ENCODE results near the gene FLYWCH1.

FLYWCH1 gene

GRCh38 chr16:2954656-2955381, 43.1 kb downstream of the FLYWCH1 start:
- no peak for DNase-seq

DNA sequence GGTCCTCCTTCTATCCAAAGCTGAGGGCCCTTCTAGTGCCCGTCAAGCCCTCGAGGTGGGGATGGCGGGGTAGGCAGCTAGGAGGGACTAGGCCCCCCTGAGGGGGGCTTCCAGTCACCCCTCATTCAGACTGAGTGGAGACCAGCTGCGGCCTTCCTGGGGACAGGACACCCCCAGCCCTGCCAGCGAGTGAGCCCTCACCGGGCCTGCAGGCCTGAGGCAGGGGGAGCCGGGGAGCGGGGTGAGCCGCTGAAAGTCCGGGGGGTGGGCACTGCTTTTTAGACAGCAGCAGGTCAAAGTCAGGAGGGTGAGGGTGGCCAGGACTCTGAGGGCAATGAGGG, 43.7 kb downstream of the FLYWCH1 start:
- no peak for DNase-seq

DNA sequence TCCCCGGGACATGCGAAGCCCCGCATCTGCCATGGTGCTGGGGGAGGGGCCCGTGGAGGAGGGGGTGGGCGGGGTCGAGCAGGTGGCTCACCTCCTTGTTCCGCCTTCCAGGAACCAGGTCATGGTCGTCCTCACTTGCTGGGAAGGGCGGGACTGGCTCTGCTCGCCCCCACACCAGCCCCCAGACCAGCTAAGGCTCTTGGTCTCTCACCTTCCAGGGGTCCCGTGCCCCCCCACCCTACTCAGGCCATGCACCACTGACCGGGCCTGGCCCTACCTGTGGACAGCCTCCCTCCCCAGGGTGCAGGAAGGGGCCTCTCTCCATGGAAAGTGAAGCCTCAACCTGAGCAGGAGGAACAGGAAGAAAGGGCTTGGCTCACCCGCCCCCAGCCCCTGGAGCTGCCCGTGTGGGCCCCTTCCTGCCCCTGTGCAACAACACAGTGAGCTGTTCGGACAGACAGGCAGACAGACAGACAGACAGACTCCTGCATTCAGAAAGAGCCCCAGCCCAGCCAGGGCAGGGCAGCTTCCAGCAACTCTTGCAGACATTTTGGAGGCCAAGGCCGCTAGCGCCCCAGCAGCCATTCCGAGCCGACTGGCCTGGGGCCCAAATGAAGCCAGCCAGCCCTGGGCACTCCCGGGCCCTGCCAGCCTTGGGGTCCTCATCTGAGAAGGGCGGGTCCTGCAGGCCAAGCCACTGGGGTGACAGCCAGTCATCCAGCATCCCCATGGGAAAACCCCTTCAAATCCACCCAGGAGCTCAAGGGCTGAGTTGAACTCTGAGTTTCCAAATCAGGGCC, 44.2 kb downstream of the FLYWCH1 start:
- DNase-seq, result no peak

DNA sequence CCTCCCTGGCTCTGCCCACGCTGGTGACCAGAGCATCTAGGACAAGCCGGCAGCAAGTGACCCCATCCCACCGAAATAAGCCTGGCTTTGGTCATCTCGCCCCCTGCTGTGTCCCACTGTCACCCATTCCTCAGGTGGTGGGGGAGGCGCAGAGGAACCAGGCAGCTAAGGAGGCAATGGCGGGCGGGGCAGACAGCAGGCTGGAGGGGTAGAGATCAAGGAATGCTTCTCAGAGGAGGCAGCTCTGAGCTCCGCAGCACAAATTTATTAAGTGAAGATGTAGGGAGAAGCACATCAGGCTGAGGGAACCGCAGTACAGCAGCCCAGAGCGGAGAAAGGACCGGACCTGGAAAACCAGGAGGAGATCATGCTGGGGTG, 44.8 kb downstream of the FLYWCH1 start:
- no peak for DNase-seq

DNA sequence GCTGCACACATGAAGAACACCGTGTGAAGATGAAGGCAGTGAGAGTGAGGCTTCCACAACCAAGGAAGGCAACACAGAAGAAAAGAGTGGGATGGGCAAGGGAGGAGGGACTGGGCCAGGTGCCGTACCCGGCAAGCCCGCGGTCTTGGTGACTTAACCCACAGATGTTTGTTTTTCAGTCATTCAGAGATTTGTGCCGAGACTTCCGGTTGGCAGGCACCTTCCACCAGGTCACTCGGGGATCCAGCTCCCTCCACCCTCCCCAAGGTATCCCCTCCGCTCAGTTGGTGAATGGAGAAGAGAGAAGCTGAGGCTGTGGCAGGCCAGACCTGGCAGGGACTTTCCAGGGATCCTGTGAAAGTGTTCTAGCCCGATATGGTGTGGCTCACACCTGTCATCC, 47.5 kb downstream of the FLYWCH1 start:
- no peak for DNase-seq

DNA sequence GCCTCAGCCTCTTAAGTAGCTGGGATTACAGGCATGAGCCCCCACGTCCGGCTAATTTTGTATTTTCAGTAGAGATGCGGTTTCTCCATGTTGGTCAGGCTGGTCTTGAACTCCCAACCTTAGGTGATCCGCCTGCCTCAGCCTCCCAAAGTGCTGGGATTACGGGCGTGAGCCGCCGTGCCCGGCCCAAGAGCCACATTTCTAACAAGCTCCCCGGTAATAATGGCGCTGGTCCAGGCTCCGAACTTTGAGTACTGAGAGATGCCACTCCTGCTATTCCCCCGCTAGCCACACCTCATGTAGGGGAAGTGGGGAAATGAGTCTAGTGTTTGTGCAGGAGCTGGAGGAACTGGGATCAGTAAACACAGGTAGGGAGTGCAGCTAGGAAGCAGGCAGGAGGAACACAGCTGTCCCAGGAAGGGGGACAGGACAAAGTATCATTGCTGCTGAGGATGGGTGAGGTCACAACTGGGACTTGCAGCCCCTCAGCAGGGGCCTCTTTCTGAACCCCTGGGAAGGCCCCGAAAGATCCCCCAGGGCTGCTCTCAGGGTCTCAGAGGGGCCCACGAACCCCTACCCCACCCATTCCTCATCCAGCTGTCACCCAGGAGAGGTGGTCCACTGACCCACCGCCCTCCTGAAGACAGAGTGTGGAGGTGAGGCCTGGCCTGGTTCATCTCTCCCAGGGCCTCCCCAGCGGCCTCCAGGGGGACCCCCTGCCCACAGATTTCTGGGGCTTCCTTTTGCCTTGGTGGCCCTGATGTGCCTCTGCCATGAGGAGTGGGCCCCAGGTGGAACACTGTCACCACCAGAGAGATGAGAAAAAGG, 48.7 kb downstream of the FLYWCH1 start:
- DNase-seq, result no peak

DNA sequence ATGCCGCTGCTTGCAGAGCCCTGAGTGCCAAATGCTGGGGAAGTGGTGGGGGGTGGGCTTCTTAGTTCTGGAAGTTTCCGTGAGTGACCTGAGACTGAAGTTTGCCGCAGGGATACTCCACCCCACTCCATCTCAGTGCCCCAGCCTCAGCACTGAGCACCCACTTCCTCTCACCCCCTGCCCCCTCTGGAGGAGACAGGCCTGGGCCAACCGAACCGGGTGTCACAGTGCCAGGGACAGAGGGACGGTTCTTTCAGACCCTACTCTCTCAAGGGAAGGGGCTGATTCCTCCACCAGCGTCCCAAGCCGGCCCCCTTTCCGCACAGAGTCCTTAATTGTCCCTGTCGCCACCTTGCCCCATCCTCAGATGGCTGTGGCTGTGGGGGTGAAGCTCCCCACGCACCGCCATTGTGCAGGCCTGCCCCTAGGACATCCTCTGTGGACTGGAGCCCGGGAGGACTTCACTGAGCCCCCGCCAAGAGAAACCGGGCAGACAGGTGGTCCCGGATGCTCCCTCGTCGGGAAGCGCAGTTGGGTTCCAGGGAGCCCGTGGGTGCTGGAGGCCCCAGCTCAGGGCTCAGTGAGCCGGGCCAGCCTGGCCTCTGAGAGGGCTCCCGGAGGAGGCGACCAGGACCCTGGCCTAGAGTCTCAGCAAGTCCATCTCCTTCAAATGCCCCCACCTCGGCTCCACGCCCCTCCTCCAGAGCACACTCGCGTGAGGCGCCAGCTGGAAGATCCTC, 50.8 kb downstream of the FLYWCH1 start:
- no peak for DNase-seq

DNA sequence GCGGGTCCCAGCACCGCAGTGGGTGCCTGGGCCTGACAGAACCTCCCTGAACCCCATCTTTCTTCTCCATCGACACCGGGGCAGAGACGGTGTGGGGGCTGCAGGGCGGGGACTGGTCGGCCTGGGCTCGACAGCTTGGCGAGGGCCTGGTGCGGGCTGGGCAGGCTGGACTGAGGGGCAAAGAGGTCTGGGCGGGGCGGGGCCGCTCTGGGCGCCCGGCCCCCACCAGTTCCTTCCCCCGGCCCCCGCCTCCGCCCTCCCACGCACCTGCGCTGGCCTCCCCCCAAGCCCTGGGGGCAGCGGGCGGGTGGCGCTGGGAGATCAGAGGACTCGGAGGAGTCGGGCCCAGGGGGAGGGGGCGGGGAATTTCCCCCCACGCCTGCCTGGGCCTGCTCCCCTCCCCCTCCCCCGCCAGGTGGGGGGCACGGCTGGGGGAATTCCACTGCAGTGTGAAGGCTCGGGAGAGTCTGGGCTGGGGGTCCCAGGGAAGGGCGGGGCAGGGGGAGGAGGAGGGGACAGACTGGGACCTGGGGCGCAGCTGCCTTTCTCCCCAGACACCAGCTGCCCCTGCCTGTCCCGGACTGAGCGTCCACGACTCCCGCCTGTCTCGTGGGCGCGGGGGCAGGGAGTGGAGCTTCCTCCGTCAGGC, 51.5 kb downstream of the FLYWCH1 start:
- no peak for DNase-seq

- peak; percentile 75 to 77 for DNase-seq
Measured at GRCh38 chr16:2963723-2964474, 52.2 kb downstream of the FLYWCH1 start, which contains the start of gene KREMEN2. Gene KREMEN2 (plus strand): TSS chr16:2964275. CDS start chr16:2964521, 246 bp downstream.

DNA sequence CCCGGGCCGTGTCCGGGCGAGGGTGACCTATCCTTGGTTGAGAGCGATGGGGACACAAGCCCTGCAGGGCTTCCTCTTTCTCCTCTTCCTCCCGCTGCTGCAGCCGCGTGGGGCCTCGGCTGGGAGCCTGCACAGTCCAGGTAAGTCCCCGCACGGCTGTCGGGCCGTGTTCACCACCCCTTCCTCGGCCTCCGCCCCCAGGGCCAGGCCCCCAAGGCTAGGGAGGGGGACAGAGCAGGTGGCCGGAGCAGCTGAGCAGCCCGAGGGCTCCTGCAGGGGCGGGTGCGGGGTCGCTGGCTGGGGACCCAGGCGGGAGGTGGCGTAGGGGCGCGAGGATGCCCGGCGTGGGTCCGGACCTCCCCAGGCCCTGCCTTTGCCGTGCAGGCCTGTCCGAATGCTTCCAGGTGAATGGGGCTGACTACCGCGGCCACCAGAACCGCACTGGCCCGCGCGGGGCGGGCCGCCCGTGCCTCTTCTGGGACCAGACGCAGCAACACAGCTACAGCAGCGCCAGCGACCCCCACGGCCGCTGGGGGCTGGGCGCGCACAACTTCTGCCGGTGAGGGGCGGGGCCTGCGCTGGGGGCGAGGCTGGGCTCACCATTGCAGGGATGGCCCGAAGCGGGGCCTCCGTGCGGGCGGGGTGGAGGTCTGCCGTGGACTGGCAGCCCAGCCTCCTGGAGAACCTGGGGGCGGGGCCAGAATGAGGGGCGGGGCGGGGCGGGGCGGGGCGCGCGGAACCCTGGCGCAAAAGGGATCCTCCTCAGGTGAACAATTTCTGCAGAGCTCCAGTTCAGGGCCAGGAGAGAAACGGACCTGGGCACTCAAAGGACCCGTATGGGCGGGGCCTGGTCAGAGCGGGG, 53.0 kb downstream of the FLYWCH1 start:
- peak; percentile 86 to 92 for DNase-seq

DNA sequence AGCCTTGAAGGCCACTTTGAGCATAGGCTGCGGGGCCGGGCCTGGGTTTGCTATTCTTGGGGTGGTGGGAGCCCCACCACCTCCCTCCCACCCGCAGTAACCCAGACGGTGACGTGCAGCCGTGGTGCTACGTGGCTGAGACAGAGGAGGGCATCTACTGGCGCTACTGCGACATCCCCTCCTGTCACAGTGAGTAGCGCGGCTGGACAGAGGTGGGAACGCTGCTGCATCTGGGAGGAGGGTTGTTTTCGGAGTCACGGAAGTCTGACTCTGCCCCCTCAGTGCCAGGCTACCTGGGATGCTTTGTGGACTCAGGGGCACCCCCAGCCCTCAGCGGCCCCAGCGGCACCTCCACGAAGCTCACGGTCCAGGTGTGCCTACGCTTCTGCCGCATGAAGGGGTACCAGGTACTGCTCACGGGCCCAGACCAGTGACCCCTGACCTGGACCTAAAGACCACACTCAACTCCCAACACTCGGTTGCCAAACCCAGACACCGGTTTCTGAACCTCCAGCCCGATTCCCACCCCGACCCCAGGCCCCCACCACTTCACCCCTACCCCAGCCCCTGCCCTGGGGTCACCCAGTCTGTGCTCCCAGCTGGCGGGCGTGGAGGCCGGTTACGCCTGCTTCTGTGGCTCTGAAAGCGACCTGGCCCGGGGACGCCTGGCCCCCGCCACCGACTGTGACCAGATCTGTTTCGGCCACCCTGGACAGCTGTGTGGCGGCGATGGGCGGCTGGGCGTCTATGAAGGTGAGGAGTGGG, 54.5 kb downstream of the FLYWCH1 start:
- DNase-seq, result no peak

- DNase-seq, result no peak
Measured at GRCh38 chr16:2966808-2967191, 55.1 kb downstream of the FLYWCH1 start.

DNA sequence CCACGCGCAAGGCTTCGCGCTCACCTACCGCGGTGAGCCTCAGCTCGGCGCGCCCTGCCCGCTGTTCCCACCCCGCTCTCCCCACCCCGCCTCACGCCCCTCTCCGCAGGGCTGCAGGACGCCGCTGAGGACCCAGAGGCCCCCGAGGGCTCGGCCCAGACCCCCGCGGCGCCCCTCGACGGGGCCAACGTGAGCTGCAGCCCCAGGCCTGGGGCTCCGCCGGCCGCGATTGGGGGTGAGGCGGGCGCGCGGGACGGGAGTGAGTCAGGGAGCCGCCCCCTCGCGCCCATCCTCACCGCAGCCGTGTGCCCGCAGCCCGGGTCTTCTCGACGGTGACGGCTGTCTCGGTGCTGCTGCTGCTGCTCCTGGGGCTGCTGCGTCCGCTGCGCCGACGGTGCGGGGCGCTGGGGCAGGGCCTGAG, 55.5 kb downstream of the FLYWCH1 start:
- no peak for DNase-seq

DNA sequence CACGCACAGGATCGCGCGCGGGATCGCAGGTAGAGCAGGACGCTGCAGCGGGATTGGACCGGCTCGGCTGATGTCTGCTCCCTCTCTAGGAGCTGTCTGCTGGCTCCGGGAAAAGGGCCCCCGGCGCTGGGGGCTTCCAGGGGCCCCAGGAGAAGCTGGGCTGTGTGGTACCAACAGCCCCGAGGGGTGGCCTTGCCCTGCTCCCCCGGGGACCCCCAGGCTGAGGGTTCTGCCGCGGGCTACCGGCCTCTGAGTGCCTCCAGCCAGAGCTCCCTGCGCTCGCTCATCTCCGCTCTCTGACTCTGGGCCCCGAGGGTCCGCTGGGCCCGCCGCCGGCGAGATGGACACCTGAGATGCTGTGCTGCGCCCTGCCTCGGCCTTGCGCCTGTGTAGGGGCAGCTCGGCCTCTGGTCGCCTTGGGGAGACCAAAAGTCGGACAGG, 56.0 kb downstream of the FLYWCH1 start:
- no peak for DNase-seq

DNA sequence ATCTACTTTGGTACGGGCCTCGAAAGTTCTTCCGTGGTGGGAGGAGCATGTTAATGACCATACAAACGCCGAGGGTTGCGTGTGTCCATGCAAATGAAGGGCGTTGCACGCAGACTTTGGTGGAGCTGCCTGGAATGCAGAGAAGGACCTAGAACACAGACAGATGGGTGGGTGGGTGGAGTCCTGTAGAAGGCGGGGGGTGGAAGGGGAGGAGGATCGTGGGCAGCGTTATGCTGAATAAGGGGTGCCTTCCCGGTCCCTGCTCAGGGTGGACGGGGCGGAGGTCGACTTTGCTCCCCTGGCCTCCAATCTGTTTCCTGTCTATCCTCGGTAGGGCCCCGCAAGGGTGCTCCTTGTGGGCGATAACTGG, 56.6 kb downstream of the FLYWCH1 start:
- no peak for DNase-seq

- peak; percentile 90 to 97 for DNase-seq
Measured at GRCh38 chr16:2968738-2969544, 57.2 kb downstream of the FLYWCH1 start, which contains the start of gene PAQR4. Gene PAQR4 (plus strand): TSS chr16:2969348. CDS start chr16:2969675, 327 bp downstream.

DNA sequence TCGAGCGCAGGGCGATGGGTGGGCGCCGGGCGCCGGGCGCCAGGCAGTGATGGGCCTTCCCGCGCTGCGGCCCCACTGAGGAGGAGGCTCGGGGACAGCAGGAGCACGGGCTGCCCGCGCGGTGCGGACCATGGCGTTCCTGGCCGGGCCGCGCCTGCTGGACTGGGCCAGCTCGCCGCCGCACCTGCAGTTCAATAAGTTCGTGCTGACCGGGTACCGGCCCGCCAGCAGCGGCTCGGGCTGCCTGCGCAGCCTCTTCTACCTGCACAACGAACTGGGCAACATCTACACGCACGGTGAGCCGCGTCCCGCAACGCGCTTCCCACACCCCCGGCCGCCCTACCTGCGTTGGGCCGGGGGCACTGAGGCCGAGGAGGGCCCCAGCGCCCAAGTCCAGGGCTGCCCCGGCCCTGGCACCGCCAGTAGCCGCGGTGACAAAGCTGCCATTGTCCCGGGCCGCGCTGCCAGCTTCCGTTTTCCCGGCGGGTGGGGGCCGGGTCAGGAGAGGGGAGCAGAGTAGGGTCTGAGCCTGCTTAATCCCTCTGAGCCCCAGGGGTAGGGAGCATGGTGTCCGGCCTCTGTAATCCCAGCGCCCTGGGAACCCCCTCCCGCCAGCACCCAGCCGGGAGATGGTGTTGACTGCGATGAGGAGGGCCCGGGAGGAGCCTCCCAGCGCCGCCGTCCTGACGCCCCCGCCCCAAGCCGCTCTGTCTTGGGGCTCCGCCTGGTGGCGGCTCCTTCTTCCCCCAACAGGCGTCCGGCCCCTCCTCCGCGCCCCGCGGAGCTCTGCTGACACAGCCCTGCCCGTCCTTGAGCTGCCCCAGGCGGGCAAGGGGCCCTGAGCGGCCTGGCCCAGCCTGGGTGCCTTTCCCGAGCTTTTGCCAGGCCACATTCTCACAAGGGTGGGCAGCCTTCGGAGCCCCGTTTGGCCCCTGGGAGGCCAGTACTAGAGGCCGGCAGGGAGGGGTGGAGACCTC, 58.1 kb downstream of the FLYWCH1 start:
- peak; percentile 51 to 56 for DNase-seq

Data from NCI-H1930 (cell line).